Stimulated activated CD4-positive, alpha-beta T cell treated with anti-CD3 and anti-CD28 coated beads, TNF-alpha, amount 100 ng/mL, for 4 hours (primary cell): ENCODE measurements around the gene ATP10B.
"Not testable (repeated sequence)": the region's sequence is repeated elsewhere in the genome, so short reads cannot be mapped to it uniquely, and the experiment has no call there.

Experiments used
- DNase-seq, 3 experiments: peaks; one replicate each; pipeline ENCODE4 v3.0.0-alpha.2; 2020; ENCODE audit warnings: low read depth in 3 of 3

Gene ATP10B

GRCh38 chr5:160852049-160852448, at the start of gene ATP10B:
ATP10B (minus strand) TSS chr5:160852211; CDS start chr5:160688074, 164,137 bp downstream.
- DNase-seq: no peak

- no peak for DNase-seq
Measured at GRCh38 chr5:160901656-160902055, 49.6 kb upstream of the ATP10B start.

- no peak for DNase-seq
Measured at GRCh38 chr5:160899735-160900134, 47.7 kb upstream of the ATP10B start.

GRCh38 chr5:160893180-160893964, 41.4 kb upstream of the ATP10B start:
- not testable (repeated sequence) for DNase-seq

- no peak for DNase-seq
Measured at GRCh38 chr5:160887780-160888179, 35.8 kb upstream of the ATP10B start.

GRCh38 chr5:160873560-160874200, 21.7 kb upstream of the ATP10B start:
- not testable (repeated sequence) for DNase-seq

GRCh38 chr5:160869989-160870521, 18.0 kb upstream of the ATP10B start:
- no peak for DNase-seq

GRCh38 chr5:160867976-160868375, 16.0 kb upstream of the ATP10B start:
- no peak for DNase-seq

- no peak for DNase-seq
Measured at GRCh38 chr5:160851451-160851850, 560 bp downstream of the ATP10B start.

GRCh38 chr5:160850421-160850820, 1.6 kb downstream of the ATP10B start:
- DNase-seq: no peak

GRCh38 chr5:160847526-160848085, 4.4 kb downstream of the ATP10B start:
- DNase-seq: no peak

- no peak for DNase-seq
Measured at GRCh38 chr5:160846642-160847041, 5.4 kb downstream of the ATP10B start.

- DNase-seq: no peak
Measured at GRCh38 chr5:160844177-160844576, 7.8 kb downstream of the ATP10B start.

GRCh38 chr5:160843240-160843639, 8.8 kb downstream of the ATP10B start:
- no peak for DNase-seq

GRCh38 chr5:160837749-160838593, 14.0 kb downstream of the ATP10B start:
- no peak for DNase-seq

- no peak for DNase-seq
Measured at GRCh38 chr5:160837211-160837610, 14.8 kb downstream of the ATP10B start.

- no peak for DNase-seq
Measured at GRCh38 chr5:160835818-160836528, 16.0 kb downstream of the ATP10B start.

- DNase-seq: no peak
Measured at GRCh38 chr5:160835376-160835775, 16.6 kb downstream of the ATP10B start.

GRCh38 chr5:160833806-160834205, 18.2 kb downstream of the ATP10B start:
- DNase-seq: no peak

- DNase-seq: no peak
Measured at GRCh38 chr5:160831801-160832200, 20.2 kb downstream of the ATP10B start.
